Glutamatergic neuron (in vitro differentiated cells): ENCODE data around the gene FGF12. TPM values are rescaled to one million over a fixed set of nuclear protein-coding genes. Genes with fewer than 3 reads are reported as not detected.

Experiments used
- DNase-seq: peaks from one replicate; pipeline ENCODE4 v3.0.0; 2022
- H3K27ac Mint-ChIP-seq: one replicate; pipeline ENCODE4 v1.8.0; 2020; ENCODE audit warnings: mild to moderate bottlenecking, mixed read lengths, inconsistent platforms; ENCODE audit not compliant: unreplicated experiment
- H3K27me3 Mint-ChIP-seq: one replicate; pipeline ENCODE4 v1.8.0; 2020; ENCODE audit warnings: mild to moderate bottlenecking, moderate library complexity, mixed read lengths, inconsistent platforms; ENCODE audit not compliant: unreplicated experiment
- H3K36me3 Mint-ChIP-seq: one replicate; pipeline ENCODE4 v1.8.0; 2020; ENCODE audit warnings: mild to moderate bottlenecking, mixed read lengths, inconsistent platforms; ENCODE audit not compliant: unreplicated experiment
- H3K4me1 Mint-ChIP-seq: one replicate; pipeline ENCODE4 v1.8.0; 2020; ENCODE audit warnings: mild to moderate bottlenecking, low read depth, mixed read lengths, inconsistent platforms; ENCODE audit not compliant: unreplicated experiment
- H3K4me3 Mint-ChIP-seq: one replicate; pipeline ENCODE4 v1.8.0; 2020; ENCODE audit warnings: mild to moderate bottlenecking, mixed read lengths, inconsistent platforms; ENCODE audit not compliant: unreplicated experiment
- H3K9me3 Mint-ChIP-seq: one replicate; pipeline ENCODE4 v1.8.0; 2020; ENCODE audit warnings: mild to moderate bottlenecking, moderate library complexity, mixed read lengths, inconsistent platforms; ENCODE audit not compliant: unreplicated experiment
- CTCF ChIP-seq: fragments of 200-600 bp; sonication (generic); IDR thresholded peaks from one replicate; pipeline ENCODE4 v1.5.0; 2021; ENCODE audit not compliant: partially characterized antibody, unreplicated experiment
- total RNA-seq: library from RNA; stranded (reverse); fragmentation: NEBNext Ultra II Directional; extraction: Animal tissue kit (Norgen Biotek cat#: 25700); gene quantifications from one replicate; pipeline ENCODE4 v1.2.1, GENCODE V29; 2021; ENCODE audit not compliant: unreplicated experiment

Gene FGF12
- total RNA-seq, 1 donor from 2014 or later: 33.1 TPM

GRCh38 chr3:192514754-192515663 lies 212.3 kb downstream of the FGF12 start:
- peak; percentile 67 for TF ChIP-seq CTCF
- H3K36me3 Mint-ChIP-seq: no peaks in the 10 kb centered on the region
- H3K27ac Mint-ChIP-seq: no peak overlapping the region
- H3K4me3 Mint-ChIP-seq: peak overlapping the region; percentile 95
- peak; percentile 76 for DNase-seq
- peaks cover 5% of the 10 kb centered on the region for H3K9me3 Mint-ChIP-seq
- H3K27me3 Mint-ChIP-seq: peaks cover 2% of the 10 kb centered on the region
- H3K4me1 Mint-ChIP-seq: peaks cover 7% of the 10 kb centered on the region

- DNase-seq: peak; percentile 62
- Mint-ChIP-seq H3K36me3 (no peaks in the 10 kb centered on the region), H3K4me3 (peak overlapping the region; percentile 95), H3K4me1 (peaks cover 7% of the 10 kb centered on the region), H3K9me3 (peaks cover 5% of the 10 kb centered on the region), H3K27me3 (peaks cover 2% of the 10 kb centered on the region), H3K27ac (peak overlapping the region; percentile 45)
- no peak for TF ChIP-seq CTCF
Measured at GRCh38 chr3:192514081-192514753, 213.1 kb downstream of the FGF12 start.

- H3K27me3 Mint-ChIP-seq: no peaks in the 10 kb centered on the region
- DNase-seq: no peak
- H3K9me3 Mint-ChIP-seq: no peaks in the 10 kb centered on the region
- no peak overlapping the region for H3K4me3 Mint-ChIP-seq
- H3K27ac Mint-ChIP-seq: no peak overlapping the region
- no peak for TF ChIP-seq CTCF
- H3K36me3 Mint-ChIP-seq: no peaks in the 10 kb centered on the region
- no peaks in the 10 kb centered on the region for H3K4me1 Mint-ChIP-seq
Measured at GRCh38 chr3:192505731-192506130, 221.6 kb downstream of the FGF12 start.

- H3K4me1 Mint-ChIP-seq: no peaks in the 10 kb centered on the region
- H3K27ac Mint-ChIP-seq: no peak overlapping the region
- H3K36me3 Mint-ChIP-seq: no peaks in the 10 kb centered on the region
- no peaks in the 10 kb centered on the region for H3K27me3 Mint-ChIP-seq
- no peak overlapping the region for H3K4me3 Mint-ChIP-seq
- TF ChIP-seq CTCF: no peak
- DNase-seq: no peak
- H3K9me3 Mint-ChIP-seq: no peaks in the 10 kb centered on the region
Measured at GRCh38 chr3:192501401-192501800, 225.9 kb downstream of the FGF12 start.
